CD8-positive, alpha-beta memory T cell (primary cell): Measurements from ENCODE around the gene RBPJL. TPM values are rescaled to one million over a fixed set of nuclear protein-coding genes. Genes with fewer than 3 reads are reported as not detected.

ENCODE experiments used
- CTCF ChIA-PET: fragments of 350-600 bp; sonication (Branson Sonifier 250); formaldehyde crosslinking; loops from one replicate; lab custom pipeline; 2021; ENCODE audit warnings: antibody characterized with exemption; lab: Charles Lee
- POLR2A ChIA-PET: fragments of 350-600 bp; sonication (Branson Sonifier 250); formaldehyde crosslinking; loops from one replicate; lab custom pipeline; 2021; ENCODE audit warnings: antibody characterized with exemption; lab: Charles Lee
- DNase-seq, 5 donors: peaks; one replicate each; pipeline versions ENCODE4 v3.0.0 to v3.0.0-alpha.2; 2020 to 2022; ENCODE audit warnings: mixed read lengths in 1 of 5
- H3K27ac ChIP-seq: one replicate; pipeline ENCODE4 v1.7.0; 2013; ENCODE audit warnings: low read depth, mild to moderate bottlenecking, low read length, moderate library complexity
- H3K27me3 ChIP-seq: 2 replicates; pipeline ENCODE4 v1.7.0; 2013; ENCODE audit warnings: low read length, mild to moderate bottlenecking; ENCODE audit not compliant: insufficient read depth, poor library complexity, severe bottlenecking
- H3K36me3 ChIP-seq: 2 replicates; pipeline ENCODE4 v1.7.0; 2013; ENCODE audit warnings: mild to moderate bottlenecking, low read length, moderate library complexity; ENCODE audit not compliant: insufficient read depth
- H3K4me1 ChIP-seq: 2 replicates; pipeline ENCODE4 v1.7.0; 2013; ENCODE audit warnings: mild to moderate bottlenecking, low read length, moderate library complexity; ENCODE audit not compliant: insufficient read depth
- H3K4me3 ChIP-seq: 2 replicates; pipeline ENCODE4 v1.7.0; 2013; ENCODE audit warnings: mild to moderate bottlenecking, low read length
- H3K9me3 ChIP-seq: 2 replicates; pipeline ENCODE4 v1.7.0; 2013; ENCODE audit warnings: mild to moderate bottlenecking, low read length
- H3K27ac Mint-ChIP-seq, 8 donors: one replicate each; pipeline ENCODE4 v1.8.0; 2020 to 2021; ENCODE audit warnings: mixed read lengths in 8 of 8, mild to moderate bottlenecking in 6 of 8, inconsistent platforms in 3 of 8, moderate library complexity in 3 of 8
- H3K27me3 Mint-ChIP-seq, 2 donors: one replicate each; pipeline ENCODE4 v1.8.0; 2020 to 2021; ENCODE audit warnings: mixed read lengths in 2 of 2, mild to moderate bottlenecking in 1 of 2, moderate library complexity in 1 of 2
- H3K36me3 Mint-ChIP-seq, 3 donors: one replicate each; pipeline ENCODE4 v1.8.0; 2020 to 2021; ENCODE audit warnings: mixed read lengths in 3 of 3, inconsistent platforms in 1 of 3, mild to moderate bottlenecking in 1 of 3
- H3K4me1 Mint-ChIP-seq, 3 donors: one replicate each; pipeline ENCODE4 v1.8.0; 2020 to 2021; ENCODE audit warnings: mixed read lengths in 3 of 3, inconsistent platforms in 1 of 3, mild to moderate bottlenecking in 1 of 3
- H3K4me3 Mint-ChIP-seq, 7 donors: one replicate each; pipeline ENCODE4 v1.8.0; 2020 to 2021; ENCODE audit warnings: mixed read lengths in 7 of 7, mild to moderate bottlenecking in 6 of 7, moderate library complexity in 4 of 7, inconsistent platforms in 2 of 7
- H3K9me3 Mint-ChIP-seq, 5 donors: one replicate each; pipeline ENCODE4 v1.8.0; 2020 to 2022; ENCODE audit warnings: mixed read lengths in 5 of 5, mild to moderate bottlenecking in 3 of 5, moderate library complexity in 2 of 5, inconsistent platforms in 1 of 5
- polyA plus RNA-seq: library from polyadenylated mRNA; unstranded; fragments of 300-500 nt; fragmentation: Illumina TruSeq; gene quantifications from one replicate; pipeline ENCODE4 v1.2.3, GENCODE V29; 2021
- total RNA-seq, 2 experiments: library from RNA; stranded (reverse); gene quantifications; one replicate each; pipeline ENCODE4 v1.2.3, GENCODE V29; 2021

The RBPJL gene
- total and polyA plus RNA-seq, 3 experiments from 2014 or later, result not detected

- ChIA-PET CTCF (interaction anchor here (0.7 to 9.9 kb wide), 6 partner anchors 12 to 447 kb away, joined by 3 to 81 read pairs (median 6); partner anchors contain the start of gene SDC4), POLR2A (no interaction called here)
- H3K4me1 Mint-ChIP-seq, result peaks cover 20 to 25% (median 22%) of the 10 kb centered on the region in 3 donors
- Histone ChIP-seq H3K36me3 (no peaks in the 10 kb centered on the region), H3K4me3 (no peak overlapping the region), H3K27me3 (no peaks in the 10 kb centered on the region), H3K9me3 (no peaks in the 10 kb centered on the region), H3K27ac (no peak overlapping the region), H3K4me1 (peaks cover 26% of the 10 kb centered on the region)
- H3K27ac Mint-ChIP-seq, result no peak overlapping the region
- no peak for DNase-seq
- no peak overlapping the region for H3K4me3 Mint-ChIP-seq
- no peaks in the 10 kb centered on the region for H3K27me3 Mint-ChIP-seq
- H3K9me3 Mint-ChIP-seq, result no peaks in the 10 kb centered on the region
- H3K36me3 Mint-ChIP-seq, result no peaks in the 10 kb centered on the region
These were observed 17.1 kb downstream of the RBPJL start for GRCh38 chr20:45323731-45324130.

- no peak overlapping the region for H3K4me3 Mint-ChIP-seq
- H3K27me3 ChIP-seq, result no peaks in the 10 kb centered on the region
- H3K4me3 ChIP-seq, result no peak overlapping the region
- peaks cover 12 to 14% (median 12%) of the 10 kb centered on the region in 3 donors for H3K4me1 Mint-ChIP-seq
- no peaks in the 10 kb centered on the region for H3K27me3 Mint-ChIP-seq
- H3K36me3 Mint-ChIP-seq, result no peaks in the 10 kb centered on the region
- DNase-seq, result no peak
- no peaks in the 10 kb centered on the region for H3K9me3 ChIP-seq
- peaks cover 12% of the 10 kb centered on the region for H3K4me1 ChIP-seq
- CTCF ChIA-PET, result interaction anchor here (1.2 to 2.9 kb wide), 4 partner anchors 10 to 446 kb away, joined by 3 to 10 read pairs (median 6); no protein-coding TSS in a partner anchor
- H3K27ac Mint-ChIP-seq, result no peak overlapping the region
- POLR2A ChIA-PET, result no interaction called here
- H3K9me3 Mint-ChIP-seq, result no peaks in the 10 kb centered on the region
- no peaks in the 10 kb centered on the region for H3K36me3 ChIP-seq
- no peak overlapping the region for H3K27ac ChIP-seq
These were observed 18.7 kb downstream of the RBPJL start for GRCh38 chr20:45325371-45325770.

GRCh38 chr20:45328451-45328850, 21.8 kb downstream of the RBPJL start:
- no peak overlapping the region for H3K4me3 ChIP-seq
- H3K36me3 ChIP-seq, result no peaks in the 10 kb centered on the region
- Mint-ChIP-seq H3K9me3 (no peaks in the 10 kb centered on the region), H3K4me1 (no peaks in the 10 kb centered on the region), H3K4me3 (no peak overlapping the region), H3K27ac (no peak overlapping the region), H3K27me3 (no peaks in the 10 kb centered on the region), H3K36me3 (no peaks in the 10 kb centered on the region)
- no peak overlapping the region for H3K27ac ChIP-seq
- ChIA-PET POLR2A (no interaction called here), CTCF (no interaction called here)
- H3K4me1 ChIP-seq, result no peaks in the 10 kb centered on the region
- DNase-seq, result no peak
- H3K27me3 ChIP-seq, result no peaks in the 10 kb centered on the region
- H3K9me3 ChIP-seq, result no peaks in the 10 kb centered on the region

GRCh38 chr20:45329497-45330319, 23.1 kb downstream of the RBPJL start:
- no peak overlapping the region for H3K4me3 Mint-ChIP-seq
- peak overlapping the region in 1 of 8 donors; percentile 79 for H3K27ac Mint-ChIP-seq
- ChIA-PET CTCF (interaction anchor here (0.8 to 1.0 kb wide), 3 partner anchors 10 to 441 kb away, joined by 3 to 5 read pairs (median 3); no protein-coding TSS in a partner anchor), POLR2A (interaction anchor here (0.5 kb wide), 1 partner anchor 444 kb away, joined by 4 read pairs; no protein-coding TSS in a partner anchor)
- Histone ChIP-seq H3K27me3 (no peaks in the 10 kb centered on the region), H3K36me3 (no peaks in the 10 kb centered on the region), H3K4me3 (no peak overlapping the region), H3K27ac (no peak overlapping the region), H3K9me3 (no peaks in the 10 kb centered on the region), H3K4me1 (no peaks in the 10 kb centered on the region)
- H3K4me1 Mint-ChIP-seq, result no peaks in the 10 kb centered on the region
- no peaks in the 10 kb centered on the region for H3K27me3 Mint-ChIP-seq
- DNase-seq, result no peak
- no peaks in the 10 kb centered on the region for H3K9me3 Mint-ChIP-seq
- no peaks in the 10 kb centered on the region for H3K36me3 Mint-ChIP-seq

GRCh38 chr20:45330476-45330875, 23.8 kb downstream of the RBPJL start:
- no peaks in the 10 kb centered on the region for H3K27me3 ChIP-seq
- H3K4me3 ChIP-seq, result no peak overlapping the region
- Mint-ChIP-seq H3K27ac (peak overlapping the region in 2 of 8 donors; percentile 33 to 79), H3K9me3 (no peaks in the 10 kb centered on the region), H3K4me1 (no peaks in the 10 kb centered on the region), H3K4me3 (no peak overlapping the region), H3K36me3 (no peaks in the 10 kb centered on the region), H3K27me3 (no peaks in the 10 kb centered on the region)
- H3K9me3 ChIP-seq, result no peaks in the 10 kb centered on the region
- no peaks in the 10 kb centered on the region for H3K36me3 ChIP-seq
- no peak overlapping the region for H3K27ac ChIP-seq
- POLR2A ChIA-PET, result no interaction called here
- CTCF ChIA-PET, result interaction anchor here (0.9 kb wide), 1 partner anchor 37 kb away, joined by 3 read pairs; no protein-coding TSS in a partner anchor
- no peak for DNase-seq
- H3K4me1 ChIP-seq, result no peaks in the 10 kb centered on the region

GRCh38 chr20:45336530-45337366, 30.1 kb downstream of the RBPJL start:
- Mint-ChIP-seq H3K4me3 (no peak overlapping the region), H3K9me3 (no peaks in the 10 kb centered on the region), H3K4me1 (no peaks in the 10 kb centered on the region), H3K27me3 (no peaks in the 10 kb centered on the region), H3K36me3 (no peaks in the 10 kb centered on the region), H3K27ac (peak overlapping the region in 1 of 8 donors; percentile 23)
- CTCF ChIA-PET, result interaction anchor here (1.4 to 2.4 kb wide), 2 partner anchors 11 to 100 kb away, joined by 4 to 10 read pairs; no protein-coding TSS in a partner anchor
- H3K4me1 ChIP-seq, result no peaks in the 10 kb centered on the region
- H3K4me3 ChIP-seq, result no peak overlapping the region
- H3K9me3 ChIP-seq, result no peaks in the 10 kb centered on the region
- H3K27me3 ChIP-seq, result no peaks in the 10 kb centered on the region
- H3K36me3 ChIP-seq, result no peaks in the 10 kb centered on the region
- POLR2A ChIA-PET, result no interaction called here
- DNase-seq, result no peak
- H3K27ac ChIP-seq, result no peak overlapping the region

- POLR2A ChIA-PET, result no interaction called here
- Histone ChIP-seq H3K27me3 (no peaks in the 10 kb centered on the region), H3K4me1 (no peaks in the 10 kb centered on the region), H3K27ac (peak overlapping the region; percentile 14), H3K36me3 (no peaks in the 10 kb centered on the region), H3K9me3 (no peaks in the 10 kb centered on the region), H3K4me3 (no peak overlapping the region)
- no peaks in the 10 kb centered on the region for H3K9me3 Mint-ChIP-seq
- no peaks in the 10 kb centered on the region for H3K27me3 Mint-ChIP-seq
- H3K36me3 Mint-ChIP-seq, result no peaks in the 10 kb centered on the region
- H3K4me3 Mint-ChIP-seq, result no peak overlapping the region
- DNase-seq, result no peak
- no peaks in the 10 kb centered on the region for H3K4me1 Mint-ChIP-seq
- H3K27ac Mint-ChIP-seq, result no peak overlapping the region
- CTCF ChIA-PET, result no interaction called here
These were observed 30.9 kb downstream of the RBPJL start for GRCh38 chr20:45337367-45338120.
